Activated naive CD8-positive, alpha-beta T cell treated with anti-CD3 and anti-CD28 coated beads, Interleukin-2, amount 10 ng/mL, durations not matched to agents 7 days and 5 days (primary cell): Measurements from ENCODE around the gene ZDHHC11B. TPM values are rescaled to one million over a fixed set of nuclear protein-coding genes. Genes with fewer than 3 reads are reported as not detected.
"Not testable (repeated sequence)": the region's sequence is repeated elsewhere in the genome, so short reads cannot be mapped to it uniquely, and the experiment has no call there.

Experiments used
- ATAC-seq: fragments of 150-1000 bp; cut with Tn5 transposase; one replicate; pipeline ENCODE4 v1.10.0; 2021; ENCODE audit warnings: low read depth, moderate library complexity
- POLR2A ChIA-PET: fragments of 350-600 bp; sonication (Branson Sonifier 250); formaldehyde crosslinking; loops from one replicate; lab custom pipeline; 2021; ENCODE audit warnings: antibody characterized with exemption; lab: Charles Lee
- DNase-seq: peaks from one replicate; pipeline ENCODE4 v3.0.0; 2021
- H3K27ac Mint-ChIP-seq: one replicate; pipeline ENCODE4 v1.8.0; 2022; ENCODE audit warnings: mild to moderate bottlenecking, mixed read lengths
- H3K27me3 Mint-ChIP-seq: one replicate; pipeline ENCODE4 v1.8.0; 2022; ENCODE audit warnings: mild to moderate bottlenecking, moderate library complexity, mixed read lengths
- H3K36me3 Mint-ChIP-seq: one replicate; pipeline ENCODE4 v1.8.0; 2021; ENCODE audit warnings: mild to moderate bottlenecking, mixed read lengths
- H3K4me1 Mint-ChIP-seq: one replicate; pipeline ENCODE4 v1.8.0; 2021; ENCODE audit warnings: mixed read lengths
- H3K4me3 Mint-ChIP-seq: one replicate; pipeline ENCODE4 v1.8.0; 2022; ENCODE audit warnings: mild to moderate bottlenecking, moderate library complexity, mixed read lengths
- H3K9me3 Mint-ChIP-seq: one replicate; pipeline ENCODE4 v1.8.0; 2021; ENCODE audit warnings: mixed read lengths
- total RNA-seq, 2 experiments: library from RNA; stranded (reverse); gene quantifications; one replicate each; pipeline ENCODE4 v1.2.3, GENCODE V29; 2021

The ZDHHC11B gene
- total RNA-seq, 2 experiments from 2014 or later = 2.0 to 2.4 TPM

DNA sequence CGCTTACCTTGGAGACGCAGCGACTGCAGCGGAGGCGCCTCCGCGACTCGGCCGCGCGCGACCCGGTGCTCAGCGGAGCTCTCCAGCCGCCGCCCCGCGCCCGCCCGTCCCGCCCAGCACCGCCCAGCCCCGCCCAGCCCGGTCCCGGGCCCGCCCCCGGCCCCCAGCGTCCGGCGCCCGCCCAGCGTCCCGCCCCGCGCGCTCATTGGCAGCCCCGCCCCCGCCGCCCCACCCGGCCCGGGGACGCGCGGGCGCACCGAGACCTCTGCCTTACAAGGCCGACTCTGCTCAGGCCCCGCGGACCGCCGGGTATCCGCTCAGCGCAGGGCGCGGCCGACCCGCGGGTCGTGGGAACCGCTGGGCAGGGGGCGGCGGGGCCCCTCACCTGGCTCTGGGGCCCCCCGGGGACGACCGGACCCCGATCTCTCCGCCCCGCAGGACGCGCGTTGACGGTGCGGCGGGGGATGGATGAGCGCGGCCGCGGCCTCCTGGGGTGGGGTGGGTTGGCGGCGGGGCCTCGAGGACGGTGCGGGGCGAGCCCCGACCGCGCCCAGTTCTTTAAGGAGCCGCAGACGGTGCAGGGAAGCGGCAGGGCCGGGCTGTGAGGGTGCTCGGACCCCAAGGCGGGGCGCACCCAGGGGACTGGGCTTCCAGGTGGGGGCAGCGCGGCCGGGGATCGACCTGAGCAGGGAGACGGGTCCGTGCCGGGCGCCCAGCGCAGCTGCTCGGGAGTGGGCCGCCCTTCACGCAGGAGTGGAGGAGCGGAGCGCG is 91.1 kb downstream of the ZDHHC11B start, which contains the start of gene TPPP:
TPPP (minus strand) TSS at position 82 of the 771 bp plus-strand sequence. CDS start 15,292 bp downstream, outside the sequence.
- H3K27me3 Mint-ChIP-seq, H3K27ac Mint-ChIP-seq, H3K9me3 Mint-ChIP-seq, H3K4me1 Mint-ChIP-seq, H3K36me3 Mint-ChIP-seq, POLR2A ChIA-PET: not testable (repeated sequence)
- ATAC-seq (peak; percentile 85), DNase-seq (peak; percentile 86)
- H3K4me3 Mint-ChIP-seq = peak within 1 kb of the TSS; percentile 32

DNA sequence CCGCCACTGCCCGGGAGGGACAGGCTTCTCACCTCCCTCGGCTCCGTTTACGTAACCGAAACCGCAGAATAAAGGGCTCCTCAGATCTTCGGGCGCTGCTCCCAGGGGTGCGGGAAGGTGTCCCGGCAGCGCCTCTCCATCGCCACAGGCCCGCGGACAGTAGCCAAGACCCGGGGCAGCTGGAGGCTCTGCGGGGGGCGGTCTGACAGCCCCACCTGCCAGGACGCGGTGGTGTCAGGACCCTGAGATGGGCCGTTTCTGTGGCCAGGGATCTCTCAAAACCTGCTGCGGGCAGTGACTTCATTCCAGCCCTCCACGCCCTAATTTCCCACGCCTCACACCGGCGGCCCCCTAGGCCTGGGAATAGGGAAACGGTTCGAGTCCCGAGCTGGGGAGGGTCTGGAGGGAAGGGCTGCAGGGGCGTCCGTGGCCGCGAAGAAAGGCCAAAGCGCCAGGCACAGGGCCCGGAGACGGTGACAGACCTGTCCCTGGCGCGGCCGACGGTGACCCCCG is 91.9 kb downstream of the ZDHHC11B start:
- H3K4me1 Mint-ChIP-seq, H3K4me3 Mint-ChIP-seq, POLR2A ChIA-PET, H3K27me3 Mint-ChIP-seq, H3K27ac Mint-ChIP-seq, H3K36me3 Mint-ChIP-seq, H3K9me3 Mint-ChIP-seq, DNase-seq: not testable (repeated sequence)
- peak; percentile 5 for ATAC-seq

DNA sequence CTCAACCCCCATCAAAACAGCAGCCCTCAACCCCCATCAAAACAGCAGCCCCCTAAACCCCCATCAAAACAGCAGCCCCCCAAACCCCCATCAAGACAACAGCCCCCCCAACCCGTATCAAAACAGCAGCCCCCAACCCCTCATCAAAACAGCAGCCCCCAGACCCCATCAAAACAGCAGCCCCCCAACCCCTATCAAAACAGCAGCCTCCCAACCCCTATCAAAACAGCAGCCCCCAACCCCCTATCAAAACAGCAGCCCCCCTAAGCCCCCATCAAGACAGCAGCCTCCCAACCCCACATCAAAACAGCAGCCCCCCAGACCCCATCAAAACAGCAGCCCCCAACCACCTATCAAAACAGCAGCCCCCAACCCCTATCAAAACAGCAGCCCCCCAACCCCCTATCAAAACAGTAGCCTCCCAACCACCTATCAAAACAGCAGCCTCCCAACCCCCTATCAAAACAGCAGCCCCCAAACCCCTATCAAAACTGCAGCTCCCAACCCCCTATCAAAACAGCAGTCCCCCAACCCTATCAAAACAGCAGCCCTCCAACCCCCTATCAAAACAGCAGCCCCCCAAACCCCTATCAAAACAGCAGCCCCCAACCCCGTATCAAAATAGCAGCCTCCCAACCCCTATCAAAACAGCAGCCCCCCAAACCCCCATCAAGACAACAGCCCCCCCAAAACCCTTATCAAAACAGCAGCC is 92.6 kb downstream of the ZDHHC11B start:
- no peak overlapping the region for H3K27ac Mint-ChIP-seq
- peak overlapping the region; percentile 32 for H3K4me3 Mint-ChIP-seq
- POLR2A ChIA-PET = no interaction called here
- H3K4me1 Mint-ChIP-seq = no peaks in the 10 kb centered on the region
- peaks cover 2% of the 10 kb centered on the region for H3K27me3 Mint-ChIP-seq
- no peaks in the 10 kb centered on the region for H3K9me3 Mint-ChIP-seq
- ATAC-seq (no peak), DNase-seq (no peak)
- H3K36me3 Mint-ChIP-seq = no peaks in the 10 kb centered on the region

DNA sequence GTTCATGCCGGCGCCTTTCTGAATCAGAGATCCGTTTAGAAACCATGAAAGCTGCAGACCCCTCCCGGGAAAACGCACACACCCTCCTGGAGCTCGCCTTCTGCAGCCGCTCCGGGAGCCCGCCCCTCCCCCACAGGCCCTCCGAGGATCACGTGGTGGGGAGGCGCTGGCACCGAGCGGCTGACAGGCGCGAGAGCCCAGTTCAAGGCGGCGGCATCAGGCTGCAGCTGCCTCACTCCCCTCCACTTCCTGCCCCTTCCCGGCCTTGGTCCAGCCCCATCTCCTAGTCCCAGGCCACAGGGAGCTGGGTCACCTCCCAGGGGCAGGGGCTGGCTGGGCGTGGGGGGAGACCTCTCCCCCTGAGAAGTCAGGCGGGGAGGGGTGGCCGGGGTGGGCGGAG is 93.5 kb downstream of the ZDHHC11B start:
- DNase-seq, POLR2A ChIA-PET, H3K27me3 Mint-ChIP-seq, H3K27ac Mint-ChIP-seq, H3K4me3 Mint-ChIP-seq, H3K4me1 Mint-ChIP-seq, ATAC-seq, H3K36me3 Mint-ChIP-seq, H3K9me3 Mint-ChIP-seq: not testable (repeated sequence)

DNA sequence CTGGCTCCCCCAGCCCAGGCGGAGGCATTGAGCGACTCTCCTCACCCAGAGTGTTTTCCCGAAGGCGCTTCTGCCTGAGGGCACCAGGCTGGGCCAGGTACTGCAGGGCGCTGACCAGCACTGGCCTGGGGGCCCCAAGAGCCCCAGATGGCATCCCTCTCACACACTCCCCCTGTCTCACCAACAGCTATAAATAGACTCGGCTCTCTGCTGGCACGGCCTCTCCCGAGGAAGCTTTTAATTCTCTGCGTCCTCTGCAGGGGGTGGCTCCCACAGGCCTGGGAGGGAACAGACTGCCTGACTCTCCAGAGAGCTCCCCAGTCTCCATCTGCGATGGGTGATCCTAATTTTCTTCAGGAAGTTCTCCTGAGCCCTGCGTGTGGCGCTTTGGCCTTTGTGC is 94.2 kb downstream of the ZDHHC11B start:
- H3K9me3 Mint-ChIP-seq, DNase-seq, POLR2A ChIA-PET, H3K27ac Mint-ChIP-seq, H3K36me3 Mint-ChIP-seq, H3K27me3 Mint-ChIP-seq, H3K4me3 Mint-ChIP-seq, ATAC-seq, H3K4me1 Mint-ChIP-seq: not testable (repeated sequence)

DNA sequence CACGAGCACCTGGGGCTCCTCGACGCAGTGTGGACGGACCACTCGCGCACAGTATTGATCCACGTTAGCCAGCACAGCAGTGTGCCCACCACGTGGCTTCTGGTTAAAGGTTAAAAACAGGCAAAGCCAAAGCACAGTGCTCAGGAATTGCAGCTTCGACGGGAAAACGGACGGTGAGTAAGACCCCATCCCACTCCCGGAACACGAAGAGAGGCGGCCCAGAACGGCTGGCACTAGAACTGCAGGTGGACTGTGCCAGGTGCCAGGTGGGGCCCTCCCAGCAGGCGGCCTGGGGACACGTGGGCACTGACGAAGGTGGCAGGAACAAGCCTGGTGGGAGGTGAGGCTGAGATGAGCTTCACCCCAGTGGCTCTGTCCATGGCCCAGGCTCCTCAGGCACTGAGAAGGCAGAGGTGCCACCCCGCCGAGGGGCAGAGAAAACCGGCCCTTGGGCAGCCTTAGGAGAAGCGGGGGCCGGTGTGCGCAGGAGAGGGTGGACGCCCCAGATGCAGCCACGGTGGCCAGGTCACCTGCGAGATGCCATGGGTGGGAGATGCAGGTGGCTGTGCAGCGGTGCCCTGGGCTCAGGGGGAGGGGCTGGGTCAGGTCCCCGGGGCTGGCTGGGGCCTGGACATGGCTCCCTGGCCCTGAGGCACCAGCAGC is 96.0 kb downstream of the ZDHHC11B start:
- POLR2A ChIA-PET, H3K27ac Mint-ChIP-seq, H3K9me3 Mint-ChIP-seq, H3K36me3 Mint-ChIP-seq, ATAC-seq, DNase-seq, H3K4me3 Mint-ChIP-seq, H3K4me1 Mint-ChIP-seq, H3K27me3 Mint-ChIP-seq: not testable (repeated sequence)

DNA sequence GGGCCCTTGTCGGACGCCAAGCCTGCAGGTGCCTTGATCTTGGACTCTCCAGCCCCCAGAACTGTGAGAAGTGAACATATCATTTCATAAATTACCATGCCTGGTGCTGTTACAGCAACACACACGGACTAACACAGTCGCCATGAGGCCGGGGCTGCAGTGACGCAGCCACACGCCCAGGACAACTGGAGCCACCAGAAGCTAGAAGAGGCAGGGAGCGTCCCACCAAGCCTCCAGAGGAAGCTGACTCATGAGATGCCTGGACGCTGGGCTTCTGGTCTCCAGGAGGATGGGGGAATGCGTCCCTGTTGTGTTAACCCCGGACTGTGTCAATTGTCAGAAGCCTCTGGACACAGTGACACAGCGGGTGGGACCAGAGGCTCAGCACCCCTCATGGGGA is 97.6 kb downstream of the ZDHHC11B start:
- H3K4me3 Mint-ChIP-seq, DNase-seq, POLR2A ChIA-PET, H3K27ac Mint-ChIP-seq, H3K9me3 Mint-ChIP-seq, H3K27me3 Mint-ChIP-seq, ATAC-seq, H3K36me3 Mint-ChIP-seq, H3K4me1 Mint-ChIP-seq: not testable (repeated sequence)

DNA sequence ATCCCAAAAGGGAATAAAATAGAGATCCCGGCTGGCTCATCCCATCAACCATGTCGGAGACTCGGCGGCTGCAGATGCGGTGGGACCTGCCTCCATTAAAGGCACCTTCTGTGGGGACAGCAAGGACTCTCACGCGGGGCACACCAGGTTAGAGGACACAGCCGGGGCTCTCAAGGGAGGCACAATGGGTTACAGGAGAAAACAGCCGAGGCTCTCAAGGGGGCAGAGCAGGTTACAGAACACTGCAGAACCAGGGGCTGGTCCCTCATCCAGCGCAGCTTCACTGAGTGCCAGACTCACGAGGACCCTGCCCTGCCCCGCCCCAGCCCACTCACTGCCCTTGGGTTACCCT is 98.4 kb downstream of the ZDHHC11B start:
- ATAC-seq, H3K27me3 Mint-ChIP-seq, POLR2A ChIA-PET, H3K27ac Mint-ChIP-seq, DNase-seq, H3K4me1 Mint-ChIP-seq, H3K36me3 Mint-ChIP-seq, H3K9me3 Mint-ChIP-seq, H3K4me3 Mint-ChIP-seq: not testable (repeated sequence)

DNA sequence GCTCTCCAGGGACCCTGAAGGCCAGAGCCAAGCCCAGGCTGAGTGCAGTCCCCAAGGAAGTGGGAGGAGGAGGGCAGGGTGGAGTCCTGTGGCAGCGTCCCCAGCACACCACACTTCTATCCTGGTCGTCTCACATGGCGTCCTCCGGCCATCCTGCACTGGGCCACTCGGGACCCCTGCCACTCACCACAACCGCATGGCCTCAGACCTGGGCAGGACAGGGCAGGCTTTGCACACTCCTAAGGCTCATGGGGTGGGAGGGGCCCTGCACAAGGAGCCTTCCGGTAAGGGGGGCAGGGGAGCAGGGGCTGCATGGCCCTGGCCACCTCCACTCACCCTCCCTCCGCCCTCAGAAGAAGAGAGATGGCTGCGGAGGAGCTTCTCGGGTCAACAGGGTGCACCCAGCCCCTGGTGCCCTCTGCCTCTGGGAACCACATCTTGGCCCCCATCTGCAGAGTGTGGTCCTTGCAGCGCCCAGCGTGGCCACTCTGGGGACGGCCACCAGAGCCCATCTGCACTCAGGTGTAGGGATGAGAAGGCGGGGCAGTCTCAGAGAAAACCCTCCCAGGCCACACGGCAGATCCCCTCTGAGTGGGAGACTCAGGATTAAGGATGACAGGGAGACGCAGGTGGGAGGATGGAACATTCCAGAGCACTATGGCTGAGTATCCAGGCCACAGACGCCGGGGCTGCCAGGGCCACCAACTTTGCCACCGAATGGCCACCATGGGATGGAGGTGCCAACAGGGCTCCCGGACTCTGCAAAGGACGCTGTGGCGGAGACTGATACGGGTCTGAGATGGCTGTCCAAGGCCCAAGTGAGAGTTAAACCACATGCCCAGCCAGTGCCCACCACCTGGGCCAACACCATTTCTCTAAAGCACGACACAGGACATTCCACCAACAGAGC is 99.0 kb downstream of the ZDHHC11B start:
- ATAC-seq (no peak), DNase-seq (peak; percentile 20)
- no peaks in the 10 kb centered on the region for H3K4me1 Mint-ChIP-seq
- no peaks in the 10 kb centered on the region for H3K9me3 Mint-ChIP-seq
- H3K27me3 Mint-ChIP-seq = no peaks in the 10 kb centered on the region
- H3K36me3 Mint-ChIP-seq = no peaks in the 10 kb centered on the region
- POLR2A ChIA-PET = no interaction called here
- no peak overlapping the region for H3K4me3 Mint-ChIP-seq
- H3K27ac Mint-ChIP-seq = no peak overlapping the region

DNA sequence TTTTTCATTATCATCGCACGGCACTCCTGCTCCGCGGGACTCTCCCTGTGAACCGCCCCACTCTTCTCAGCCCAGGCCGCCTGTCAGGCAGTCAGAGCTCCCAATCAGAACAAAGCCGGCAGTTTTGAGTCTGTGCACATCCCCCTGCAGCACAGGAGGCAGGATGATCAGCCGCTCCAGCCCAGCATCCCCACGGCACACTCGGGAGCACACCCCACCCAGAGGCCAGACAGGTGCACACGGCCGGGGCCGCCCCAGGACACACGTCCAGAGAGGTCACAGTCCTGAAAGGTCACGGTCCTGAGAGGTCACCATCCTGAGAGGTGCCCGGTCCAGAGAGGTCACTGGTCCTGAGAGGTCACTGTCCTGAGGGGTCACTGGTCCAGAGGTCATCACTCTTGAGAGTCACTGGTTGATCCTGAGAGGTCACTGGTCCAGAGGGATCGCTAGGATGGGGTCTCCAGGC is 99.7 kb downstream of the ZDHHC11B start:
- Mint-ChIP-seq H3K9me3 (no peaks in the 10 kb centered on the region), H3K36me3 (no peaks in the 10 kb centered on the region), H3K4me3 (no peak overlapping the region), H3K4me1 (no peaks in the 10 kb centered on the region), H3K27me3 (no peaks in the 10 kb centered on the region), H3K27ac (no peak overlapping the region)
- ATAC-seq = no peak
- no peak for DNase-seq
- POLR2A ChIA-PET = no interaction called here

DNA sequence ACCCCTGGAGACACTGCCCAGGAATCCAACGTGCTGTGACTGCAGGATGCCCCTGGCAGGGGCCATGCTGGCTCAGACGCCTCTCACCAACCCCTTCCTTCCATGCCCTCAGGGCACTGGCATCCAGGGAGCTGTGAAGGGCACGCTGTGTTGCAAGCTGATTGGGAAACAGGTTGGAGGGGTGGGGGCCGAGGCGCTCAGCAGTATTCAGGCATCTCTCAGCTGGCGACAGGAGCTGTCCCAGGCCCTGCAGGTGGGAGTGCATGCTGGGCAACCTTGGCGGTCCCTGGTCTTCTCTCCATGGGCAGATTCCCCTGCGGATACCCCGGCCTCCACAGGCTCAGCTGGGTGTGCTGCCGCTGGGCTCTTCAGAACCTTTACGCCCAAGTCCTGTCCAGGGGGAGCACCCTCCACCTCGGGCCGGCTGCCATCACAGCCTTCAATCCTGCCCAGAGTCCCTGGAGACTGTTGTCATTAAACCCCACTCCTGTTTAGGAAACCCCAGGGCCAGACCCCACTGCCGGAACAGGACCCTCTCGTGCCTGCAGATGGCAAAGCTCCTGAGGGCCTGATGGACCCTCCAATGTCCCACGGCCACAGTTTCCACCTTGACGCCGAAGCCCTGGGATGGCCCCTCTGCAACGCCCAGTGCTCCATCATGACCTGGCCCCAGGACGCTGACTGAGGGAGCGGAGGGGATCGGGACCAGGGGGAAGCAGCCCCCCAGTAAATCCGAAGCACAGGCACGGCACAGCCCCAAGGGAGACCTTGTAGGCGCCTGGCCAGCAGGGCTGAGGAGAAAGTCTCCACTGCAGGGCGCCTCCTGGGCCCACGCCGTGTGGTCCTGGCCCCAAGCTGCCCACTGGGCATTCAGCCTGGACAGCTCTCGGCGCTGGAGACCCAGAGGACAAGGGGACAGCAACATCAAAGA is 100.7 kb downstream of the ZDHHC11B start:
- Mint-ChIP-seq H3K36me3 (no peaks in the 10 kb centered on the region), H3K9me3 (no peaks in the 10 kb centered on the region), H3K27me3 (no peaks in the 10 kb centered on the region), H3K4me3 (no peak overlapping the region), H3K4me1 (no peaks in the 10 kb centered on the region), H3K27ac (no peak overlapping the region)
- DNase-seq = peak; percentile 24
- POLR2A ChIA-PET = no interaction called here
- no peak for ATAC-seq
